Breast epithelium (tissue), 4 donors: ENCODE measurements around the gene CPNE5. TPM values are rescaled to one million over a fixed set of nuclear protein-coding genes. Genes with fewer than 3 reads are reported as not detected.

Source experiments
- DNase-seq, 2 donors: peaks; one replicate each; pipeline ENCODE4 v3.0.0-alpha.2; 2019; ENCODE audit warnings: low spot score in 2 of 2
- H3K27ac ChIP-seq, 2 donors: fragments of 200-600 bp; sonication (generic) in 1 of 2; one replicate each; pipeline ENCODE4 v1.5.1; 2016 to 2019; ENCODE audit warnings: mild to moderate bottlenecking in 1 of 2
- H3K27me3 ChIP-seq, 2 donors: fragments of 200-600 bp; sonication (generic) in 1 of 2; one replicate each; pipeline versions ENCODE4 v1.5.1 to v1.6.0; 2017 to 2019; ENCODE audit warnings: control low read depth in 1 of 2, mild to moderate bottlenecking in 1 of 2
- H3K36me3 ChIP-seq: fragments of 200-600 bp; one replicate; pipeline ENCODE4 v1.5.1; 2019
- H3K4me1 ChIP-seq, 2 donors: fragments of 200-600 bp; sonication (generic); one replicate each; pipeline ENCODE4 v1.5.1; 2016 to 2019; ENCODE audit warnings: control low read depth in 1 of 2
- H3K4me3 ChIP-seq, 3 donors: fragments of 200-600 bp; sonication (generic); 1 replicate in 2 of 3; 2 replicates in 1 of 3; pipeline ENCODE4 v1.5.1; 2016 to 2019; ENCODE audit warnings: mild to moderate bottlenecking in 3 of 3, moderate library complexity in 2 of 3
- H3K9me3 ChIP-seq, 2 donors: fragments of 200-600 bp; sonication (generic) in 1 of 2; one replicate each; pipeline ENCODE4 v1.5.1; 2016 to 2019; ENCODE audit warnings: control low read depth in 1 of 2
- CTCF ChIP-seq, 3 donors: fragments of 450-650 bp; IDR thresholded peaks; one replicate each; pipeline ENCODE4 v1.5.1; 2016 to 2017; ENCODE audit warnings: antibody characterized with exemption in 3 of 3, mild to moderate bottlenecking in 3 of 3, moderate library complexity in 3 of 3
- POLR2A ChIP-seq: fragments of 450-650 bp; IDR thresholded peaks from one replicate; pipeline ENCODE4 v1.6.1; 2016; ENCODE audit warnings: antibody characterized with exemption, mild to moderate bottlenecking, moderate library complexity
- POLR2AphosphoS5 ChIP-seq, 3 donors: sonication (generic); formaldehyde crosslinking; IDR thresholded peaks; one replicate each; pipeline ENCODE4 v1.6.1; 2017; ENCODE audit warnings: antibody characterized with exemption in 3 of 3
- intact Hi-C: fragments of 100-400 bp; cut with DNase I; formaldehyde crosslinking; loops from one replicate; pipeline ENCODE4 v1.15.1; 2023; ENCODE audit warnings: low total_unique reads
- total RNA-seq, 3 donors: library from RNA; depleted of rRNA; stranded (reverse); fragments of >200 nt; gene quantifications; one replicate each; pipeline ENCODE4 v1.1.0, GENCODE V29; 2016

Gene CPNE5
- total RNA-seq, 3 donors from 2014 or later: 0.96 to 5.2 (median 3.7) TPM

GRCh38 chr6:36703081-36703606 is 136.1 kb downstream of the CPNE5 start:
- no peak for DNase-seq
- no peak for TF ChIP-seq POLR2A
- no peak for TF ChIP-seq CTCF (IDR thresholded peaks at IDR 0.05)
- no peak for TF ChIP-seq POLR2AphosphoS5 (IDR thresholded peaks at IDR 0.05)
- H3K27me3 ChIP-seq: no peaks in the 10 kb centered on the region
- no peak overlapping the region for H3K4me3 ChIP-seq
- no peaks in the 10 kb centered on the region for H3K4me1 ChIP-seq
- intact Hi-C loops: no loop called here
- H3K9me3 ChIP-seq: no peaks in the 10 kb centered on the region
- no peaks in the 10 kb centered on the region for H3K36me3 ChIP-seq
- no peak overlapping the region for H3K27ac ChIP-seq

- Histone ChIP-seq H3K36me3 (no peaks in the 10 kb centered on the region), H3K27me3 (no peaks in the 10 kb centered on the region), H3K9me3 (no peaks in the 10 kb centered on the region), H3K27ac (no peak overlapping the region), H3K4me3 (no peak overlapping the region), H3K4me1 (no peaks in the 10 kb centered on the region)
- no peak for DNase-seq
- TF ChIP-seq POLR2A (no peak), POLR2AphosphoS5 (IDR thresholded peaks at IDR 0.05) (no peak), CTCF (IDR thresholded peaks at IDR 0.05) (no peak)
- intact Hi-C loops: no loop called here
These were observed 136.6 kb downstream of the CPNE5 start for GRCh38 chr6:36702656-36703055.

GRCh38 chr6:36701401-36701991 is 137.7 kb downstream of the CPNE5 start:
- Histone ChIP-seq H3K36me3 (no peaks in the 10 kb centered on the region), H3K27me3 (no peaks in the 10 kb centered on the region), H3K9me3 (no peaks in the 10 kb centered on the region), H3K4me1 (no peaks in the 10 kb centered on the region), H3K27ac (no peak overlapping the region), H3K4me3 (no peak overlapping the region)
- no peak for DNase-seq
- intact Hi-C loops: no loop called here
- TF ChIP-seq CTCF (IDR thresholded peaks at IDR 0.05) (no peak), POLR2AphosphoS5 (IDR thresholded peaks at IDR 0.05) (no peak), POLR2A (no peak)

GRCh38 chr6:36700831-36701230 is 138.4 kb downstream of the CPNE5 start:
- H3K9me3 ChIP-seq: no peaks in the 10 kb centered on the region
- intact Hi-C loops: no loop called here
- no peaks in the 10 kb centered on the region for H3K27me3 ChIP-seq
- no peaks in the 10 kb centered on the region for H3K36me3 ChIP-seq
- no peaks in the 10 kb centered on the region for H3K4me1 ChIP-seq
- no peak overlapping the region for H3K4me3 ChIP-seq
- TF ChIP-seq POLR2AphosphoS5 (IDR thresholded peaks at IDR 0.05) (no peak), CTCF (IDR thresholded peaks at IDR 0.05) (no peak), POLR2A (no peak)
- H3K27ac ChIP-seq: no peak overlapping the region
- DNase-seq: no peak

- TF ChIP-seq CTCF (IDR thresholded peaks at IDR 0.05): no peak
- TF ChIP-seq POLR2A: no peak
- TF ChIP-seq POLR2AphosphoS5 (IDR thresholded peaks at IDR 0.05): no peak
- H3K4me1 ChIP-seq: no peaks in the 10 kb centered on the region
- intact Hi-C loops: no loop called here
- no peak overlapping the region for H3K4me3 ChIP-seq
- no peak overlapping the region for H3K27ac ChIP-seq
- no peaks in the 10 kb centered on the region for H3K9me3 ChIP-seq
- H3K36me3 ChIP-seq: no peaks in the 10 kb centered on the region
- DNase-seq: no peak
- H3K27me3 ChIP-seq: no peaks in the 10 kb centered on the region
These were observed 139.0 kb downstream of the CPNE5 start for GRCh38 chr6:36700071-36700812.
